Hepatocyte (in vitro differentiated cells): ENCODE measurements around the gene ATP6V0A1.

ENCODE experiments used
- EZH2 ChIP-seq: fragments of 200-600 bp; sonication (generic); IDR thresholded peaks from 2 replicates; pipeline ENCODE4 v1.6.1; 2016; ENCODE audit warnings: antibody characterized with exemption, mild to moderate bottlenecking, borderline replicate concordance
- TF ChIP-seq, protein P1 (sequence below): fragments of 200-600 bp; sonication (generic); IDR thresholded peaks from 2 replicates; pipeline ENCODE4 v1.5.1; 2016; ENCODE audit warnings: antibody characterized with exemption, mild to moderate bottlenecking; ENCODE audit not compliant: poor library complexity

DNA sequence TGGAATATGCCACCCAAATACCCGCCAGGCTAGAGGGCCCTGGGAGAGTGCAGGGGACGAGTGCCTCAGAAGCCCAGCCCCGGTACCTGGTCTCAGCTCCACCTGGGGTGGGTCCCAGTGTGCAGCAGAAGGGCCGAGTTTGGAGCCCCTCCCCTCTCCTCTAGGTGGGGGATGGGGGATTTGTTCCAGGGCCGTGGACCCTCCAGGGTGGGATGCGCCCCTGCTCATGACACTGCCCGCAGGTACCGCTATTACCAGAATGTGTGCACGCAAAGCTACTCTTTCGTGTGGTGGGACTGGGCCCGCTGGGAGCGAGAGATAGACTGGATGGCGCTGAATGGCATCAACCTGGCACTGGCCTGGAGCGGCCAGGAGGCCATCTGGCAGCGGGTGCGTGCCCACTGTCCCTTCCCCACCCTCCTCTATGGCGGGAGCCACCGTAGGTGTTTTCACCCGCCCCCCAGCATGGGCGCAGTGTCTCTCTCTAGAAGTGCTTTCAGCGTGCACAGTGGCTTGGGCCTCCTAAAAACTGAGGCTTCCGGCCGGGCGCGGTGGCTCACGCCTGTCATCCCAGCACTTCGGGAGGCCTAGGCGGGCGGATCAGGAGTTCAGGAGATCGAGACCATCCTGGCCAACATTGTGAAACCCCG lies 78.6 kb downstream of the ATP6V0A1 start:
- no peak for TF ChIP-seq EZH2
- TF ChIP-seq, protein P1, sequence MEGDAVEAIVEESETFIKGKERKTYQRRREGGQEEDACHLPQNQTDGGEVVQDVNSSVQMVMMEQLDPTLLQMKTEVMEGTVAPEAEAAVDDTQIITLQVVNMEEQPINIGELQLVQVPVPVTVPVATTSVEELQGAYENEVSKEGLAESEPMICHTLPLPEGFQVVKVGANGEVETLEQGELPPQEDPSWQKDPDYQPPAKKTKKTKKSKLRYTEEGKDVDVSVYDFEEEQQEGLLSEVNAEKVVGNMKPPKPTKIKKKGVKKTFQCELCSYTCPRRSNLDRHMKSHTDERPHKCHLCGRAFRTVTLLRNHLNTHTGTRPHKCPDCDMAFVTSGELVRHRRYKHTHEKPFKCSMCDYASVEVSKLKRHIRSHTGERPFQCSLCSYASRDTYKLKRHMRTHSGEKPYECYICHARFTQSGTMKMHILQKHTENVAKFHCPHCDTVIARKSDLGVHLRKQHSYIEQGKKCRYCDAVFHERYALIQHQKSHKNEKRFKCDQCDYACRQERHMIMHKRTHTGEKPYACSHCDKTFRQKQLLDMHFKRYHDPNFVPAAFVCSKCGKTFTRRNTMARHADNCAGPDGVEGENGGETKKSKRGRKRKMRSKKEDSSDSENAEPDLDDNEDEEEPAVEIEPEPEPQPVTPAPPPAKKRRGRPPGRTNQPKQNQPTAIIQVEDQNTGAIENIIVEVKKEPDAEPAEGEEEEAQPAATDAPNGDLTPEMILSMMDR: no peak
